DMS 273 (cell line): ENCODE data around the gene LRRC4.

ENCODE experiments used
- DNase-seq: peaks from one replicate; lab custom pipeline; 2025; ENCODE audit not compliant: unreplicated experiment; lab: John Stamatoyannopoulos, UW

LRRC4 gene

GRCh38 chr7:128008141-128008540 is 23.1 kb downstream of the LRRC4 start:
- no peak for DNase-seq

GRCh38 chr7:128007303-128007680 is 23.9 kb downstream of the LRRC4 start:
- peak; percentile 25 for DNase-seq

DNA sequence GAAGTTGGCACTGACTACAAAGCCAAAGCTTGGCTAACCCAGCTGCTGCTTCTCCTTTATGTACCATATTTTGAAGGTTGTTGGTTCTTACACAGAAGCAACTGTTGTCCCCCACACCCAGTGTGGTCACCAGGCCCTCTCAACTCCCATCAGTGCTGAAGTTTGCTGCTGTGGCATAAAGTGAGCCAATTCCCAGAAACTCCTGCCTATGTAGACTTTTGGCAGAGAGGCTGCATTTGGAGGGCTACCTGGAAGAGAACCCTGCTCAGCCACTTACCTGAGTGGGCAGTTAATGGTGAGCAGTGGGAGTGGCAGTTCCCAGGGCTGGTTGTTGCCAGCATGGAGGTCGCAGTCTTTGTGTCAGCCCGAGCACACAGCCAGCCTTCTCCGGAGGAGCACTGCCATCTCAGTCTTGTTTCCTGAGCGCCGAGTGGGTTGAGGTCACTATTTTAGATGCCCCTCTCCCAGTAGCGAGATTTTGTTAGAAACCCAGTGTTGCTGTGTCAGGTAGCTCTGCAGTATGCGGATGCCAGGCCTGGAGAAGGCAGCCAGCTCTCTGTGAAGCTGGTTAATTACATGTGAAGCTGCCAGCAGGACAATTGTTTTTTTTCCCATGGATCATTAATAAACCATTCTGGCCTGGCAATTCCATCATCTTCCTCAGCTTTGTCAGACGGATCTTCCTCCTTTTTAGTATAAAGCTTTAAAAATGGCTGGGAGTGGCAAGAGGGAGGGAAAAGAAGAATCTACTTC is 24.5 kb downstream of the LRRC4 start:
- peak; percentile 21 for DNase-seq

- no peak for DNase-seq
These were observed 25.5 kb downstream of the LRRC4 start for GRCh38 chr7:128005759-128006159.

- DNase-seq: no peak
These were observed 26.1 kb downstream of the LRRC4 start for GRCh38 chr7:128005117-128005516.

DNA sequence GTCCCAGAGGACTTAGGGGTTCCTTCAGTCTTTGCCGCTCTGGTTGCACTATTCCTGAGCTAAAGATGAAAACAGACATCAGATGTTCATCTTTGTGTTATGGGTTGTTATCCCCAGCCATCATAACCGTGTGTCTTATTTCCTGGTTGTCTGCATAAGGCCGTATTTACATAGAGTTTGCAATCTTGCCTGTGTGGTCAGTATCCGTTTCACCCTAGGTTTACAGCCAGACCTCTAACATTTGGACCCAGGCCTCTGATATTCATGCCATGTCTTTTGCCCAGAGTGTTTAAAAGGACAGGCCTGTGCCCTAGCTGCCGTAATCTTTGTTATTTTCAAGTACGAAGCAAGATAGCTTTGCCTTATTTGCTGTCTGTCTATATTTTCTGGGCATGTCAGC is 26.6 kb downstream of the LRRC4 start:
- DNase-seq: no peak

DNA sequence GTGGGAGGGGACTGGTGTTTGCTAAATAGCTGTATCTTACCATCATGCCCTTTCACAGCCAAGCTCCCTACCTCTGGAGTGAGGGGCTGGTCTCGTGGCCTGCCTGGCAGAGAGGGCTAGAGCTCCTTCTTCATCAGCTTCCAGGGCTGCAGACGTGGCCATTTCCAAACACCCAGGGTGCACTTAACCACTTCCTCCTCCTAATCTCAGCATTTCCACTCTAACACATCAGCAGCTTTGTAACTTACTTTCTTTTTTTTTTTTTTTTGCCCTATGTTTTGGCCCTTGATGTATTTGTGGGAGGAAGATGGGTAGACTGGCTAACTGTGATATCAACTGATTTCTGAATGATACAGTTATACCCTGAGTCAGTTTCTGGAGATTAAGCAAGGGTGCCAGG is 27.4 kb downstream of the LRRC4 start:
- DNase-seq: no peak

DNA sequence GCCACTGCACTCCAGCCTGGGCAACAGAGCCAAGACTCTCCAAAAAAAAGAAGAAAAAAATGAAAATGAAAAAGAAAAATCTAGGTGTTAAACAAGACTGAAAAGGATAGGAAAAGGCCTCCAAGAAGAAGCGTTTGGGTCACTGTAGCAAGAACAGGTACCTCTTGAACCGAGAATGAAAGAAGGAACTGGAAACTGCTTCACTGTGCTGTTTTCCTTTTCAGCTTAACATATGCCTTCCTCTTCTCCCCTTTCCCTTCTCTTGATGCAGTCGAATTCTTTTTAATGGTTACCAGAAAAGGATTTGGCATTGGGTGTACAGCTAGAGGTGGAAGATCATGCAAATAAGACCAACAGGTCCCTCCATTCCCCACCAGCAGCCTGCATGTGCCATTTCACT is 28.1 kb downstream of the LRRC4 start:
- DNase-seq: no peak

GRCh38 chr7:128000854-128001265 is 30.4 kb downstream of the LRRC4 start:
- no peak for DNase-seq

DNA sequence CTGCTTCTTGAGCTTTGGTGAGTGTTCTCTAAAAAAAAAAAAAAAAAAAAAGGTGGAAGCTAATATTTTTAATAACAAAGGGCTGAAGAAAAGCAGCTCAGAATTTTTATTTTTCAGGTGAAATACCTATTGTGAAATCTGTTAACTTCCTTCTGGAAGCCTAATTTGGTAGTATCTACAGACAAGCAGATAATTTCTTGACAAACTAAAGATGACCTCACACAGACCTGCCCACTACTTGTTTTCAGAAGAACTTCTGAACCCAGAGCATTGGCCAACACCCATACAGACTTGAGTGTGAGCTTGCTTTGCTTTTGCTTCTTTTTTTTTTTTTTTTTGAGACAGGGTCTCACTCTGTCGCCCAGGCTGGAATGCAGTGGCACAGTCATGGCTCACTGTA is 31.2 kb downstream of the LRRC4 start:
- no peak for DNase-seq

DNA sequence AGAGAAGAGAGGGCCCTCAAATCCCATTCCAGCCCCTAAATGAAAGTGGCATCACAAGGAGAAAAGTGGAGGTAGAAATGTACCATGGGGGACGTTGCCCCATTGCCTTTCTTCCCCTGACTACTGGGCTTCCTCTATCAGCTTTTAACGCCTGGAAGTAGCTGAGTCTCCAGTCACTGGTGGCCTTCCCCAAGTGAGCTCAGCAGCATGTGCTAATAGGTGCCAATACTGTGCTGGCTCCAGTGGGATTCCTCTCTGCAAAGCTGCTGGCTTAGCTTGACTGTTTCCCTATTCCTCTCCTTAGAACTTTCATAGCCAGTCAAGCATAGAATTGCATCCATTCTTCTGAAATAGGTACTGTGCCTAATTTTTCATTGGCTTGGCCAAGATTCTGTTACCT is 32.6 kb downstream of the LRRC4 start:
- no peak for DNase-seq

GRCh38 chr7:127997226-127997922 is 33.9 kb downstream of the LRRC4 start:
- no peak for DNase-seq

- no peak for DNase-seq
These were observed 34.8 kb downstream of the LRRC4 start for GRCh38 chr7:127996253-127997071.

GRCh38 chr7:127995881-127996215 is 35.4 kb downstream of the LRRC4 start:
- DNase-seq: no peak

- no peak for DNase-seq
These were observed 35.9 kb downstream of the LRRC4 start for GRCh38 chr7:127995156-127995880.

DNA sequence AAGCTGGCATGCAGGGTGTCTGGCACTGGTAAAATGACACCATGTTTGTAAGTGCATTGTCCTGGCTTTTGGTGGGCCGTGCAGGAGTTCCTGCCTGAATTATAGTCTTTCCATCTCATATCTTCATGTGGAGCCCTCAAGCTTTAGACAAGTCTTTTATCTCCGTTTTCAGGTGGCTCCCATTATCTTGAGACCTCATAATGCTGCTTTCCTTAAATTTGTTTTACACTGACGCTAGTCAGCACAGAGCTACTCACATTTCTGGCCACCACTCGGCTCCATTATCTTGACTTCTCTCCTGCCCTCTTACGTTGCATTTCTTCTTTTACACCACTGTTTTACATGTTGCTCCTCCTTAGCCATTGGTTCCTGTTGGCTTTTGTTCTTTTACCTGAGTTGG is 37.2 kb downstream of the LRRC4 start:
- no peak for DNase-seq

- DNase-seq: no peak
These were observed 37.9 kb downstream of the LRRC4 start for GRCh38 chr7:127993317-127993716.

DNA sequence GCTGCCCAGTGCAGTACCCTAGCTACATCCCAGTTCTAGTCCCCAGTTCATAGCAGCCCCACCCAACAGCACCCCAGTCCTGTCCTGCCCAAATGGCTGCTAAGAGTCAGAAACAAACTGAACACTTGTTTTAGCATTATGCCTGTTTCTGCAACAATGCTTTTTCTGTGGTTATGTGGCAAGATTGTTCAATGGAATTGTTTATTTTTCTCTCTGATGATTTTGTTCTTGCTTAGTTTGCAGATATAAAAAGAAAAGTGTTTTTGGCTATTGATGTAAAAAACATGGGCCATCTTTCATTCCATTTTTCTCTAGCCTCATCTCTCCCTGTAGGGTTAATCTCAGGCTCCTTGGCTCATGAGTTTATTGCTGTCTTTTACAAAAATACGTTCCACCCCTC is 42.5 kb downstream of the LRRC4 start:
- DNase-seq: no peak

- DNase-seq: no peak
These were observed 44.4 kb downstream of the LRRC4 start for GRCh38 chr7:127986581-127987521.

DNA sequence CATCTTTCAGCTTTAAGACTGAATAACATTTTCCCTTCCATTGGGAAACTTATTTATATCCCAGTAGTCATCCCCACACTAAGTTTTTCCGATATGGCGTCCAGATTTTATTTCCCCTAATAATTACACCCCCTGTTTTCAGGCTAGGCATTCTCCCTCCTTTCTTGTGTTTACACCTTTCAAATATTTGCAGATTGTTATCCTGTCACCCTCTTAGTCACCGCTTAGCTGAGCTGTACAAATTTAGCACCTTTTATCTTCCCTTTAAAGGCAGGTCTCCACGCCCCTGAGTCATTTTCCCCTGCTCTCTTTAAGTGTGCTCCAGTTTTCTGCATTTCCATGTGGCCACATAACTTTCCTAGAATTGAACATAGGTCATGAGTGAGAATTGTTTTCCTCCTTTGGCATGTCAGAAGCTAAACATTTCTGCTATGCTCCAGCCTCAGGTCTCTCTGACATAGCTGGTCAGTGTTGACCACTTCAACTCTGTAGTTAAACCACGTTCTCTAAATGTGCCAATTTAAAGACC is 47.4 kb downstream of the LRRC4 start:
- DNase-seq: no peak
